Colon (tissue), 2 donors: ENCODE measurements around the gene UBE3D.

Experiments
- FAIRE-seq: peaks from 2 replicates; lab custom pipeline; 2012; peaks lifted over from hg19 to GRCh38; lab: Jason Lieb, UNC
- donor health status: control.
- donor health status: control.

Gene UBE3D

DNA sequence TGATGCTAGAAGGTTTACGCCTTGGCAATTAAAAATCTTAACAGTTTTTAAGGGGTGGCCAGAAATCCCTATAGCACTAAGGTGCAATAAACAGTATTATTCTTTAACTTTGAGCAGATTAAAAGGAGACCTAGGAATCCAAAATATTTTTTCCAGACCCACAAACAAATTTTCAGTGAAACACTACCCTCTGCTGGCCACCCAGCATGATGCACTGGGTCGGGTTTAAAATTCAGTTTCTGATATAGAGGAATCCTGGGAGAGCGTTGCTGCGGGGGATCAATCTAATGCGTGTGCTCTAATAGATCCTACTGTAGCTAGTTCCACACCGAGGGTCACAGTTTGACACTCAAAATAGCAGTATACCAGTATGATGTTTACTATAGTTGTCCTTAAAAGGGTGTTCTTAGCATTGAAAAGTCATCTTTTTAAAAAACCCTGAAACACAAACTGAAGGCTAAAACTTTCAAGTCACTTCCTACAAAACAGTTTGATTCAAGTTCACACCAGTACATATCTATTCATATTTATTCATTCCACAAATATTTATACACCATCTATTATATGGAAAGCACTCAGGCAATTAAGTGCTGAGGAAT lies 10.2 kb downstream of the UBE3D start:
- FAIRE-seq: no peak

DNA sequence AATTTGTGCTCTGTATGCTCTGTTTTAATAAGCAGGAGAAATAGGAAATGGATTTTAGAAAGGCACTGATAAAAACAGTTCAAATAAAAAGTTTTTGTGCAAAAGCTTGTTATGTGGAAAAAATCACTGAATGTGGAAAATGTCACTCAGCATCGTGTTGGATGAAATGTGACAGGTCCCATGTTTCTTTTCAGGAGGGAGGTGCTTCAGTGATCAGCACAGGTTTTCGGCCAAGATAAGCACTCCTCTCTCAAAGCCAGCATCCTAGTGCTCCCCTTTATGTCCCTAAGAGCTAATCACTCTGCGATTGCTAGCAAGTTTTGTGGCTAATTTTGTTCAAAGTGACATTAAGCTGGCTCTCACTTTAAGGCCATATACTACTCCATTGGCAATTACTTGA lies 12.0 kb downstream of the UBE3D start:
- FAIRE-seq: no peak

DNA sequence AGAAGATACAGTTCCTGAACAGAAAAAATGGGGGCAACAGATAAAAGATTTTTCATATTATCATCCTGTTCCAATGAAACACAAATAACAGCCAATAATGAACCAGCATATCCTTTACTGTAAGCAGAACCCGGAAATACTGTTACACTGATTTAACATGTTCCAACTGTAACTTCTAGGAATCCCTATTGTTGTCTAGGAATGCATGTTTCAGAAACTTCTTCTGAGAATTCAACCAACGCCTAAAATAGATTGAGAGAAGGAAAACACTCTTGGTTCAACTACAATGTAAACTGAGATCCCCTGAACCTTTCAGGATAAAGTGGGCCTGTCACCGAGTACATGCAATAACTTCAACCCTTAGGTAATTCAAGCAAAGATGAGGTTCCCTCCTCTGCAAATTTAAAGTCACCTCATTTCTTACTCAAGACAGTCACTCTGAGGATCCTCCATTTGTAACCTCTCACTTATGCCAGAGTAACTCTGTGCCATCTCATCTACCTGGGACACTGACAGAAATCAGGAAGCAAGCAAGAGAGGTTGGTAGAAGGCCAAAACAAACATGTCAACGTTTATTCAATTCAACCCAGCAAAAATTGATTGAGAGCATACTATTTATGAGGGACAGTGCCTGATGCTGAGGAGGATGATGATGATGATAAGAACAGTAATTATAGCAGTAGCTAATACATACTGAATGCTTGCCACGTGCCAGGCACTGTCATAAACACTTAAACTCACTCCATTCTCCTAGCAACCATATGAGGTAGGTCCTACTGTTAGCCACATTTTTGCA lies 14.1 kb downstream of the UBE3D start:
- FAIRE-seq: no peak

DNA sequence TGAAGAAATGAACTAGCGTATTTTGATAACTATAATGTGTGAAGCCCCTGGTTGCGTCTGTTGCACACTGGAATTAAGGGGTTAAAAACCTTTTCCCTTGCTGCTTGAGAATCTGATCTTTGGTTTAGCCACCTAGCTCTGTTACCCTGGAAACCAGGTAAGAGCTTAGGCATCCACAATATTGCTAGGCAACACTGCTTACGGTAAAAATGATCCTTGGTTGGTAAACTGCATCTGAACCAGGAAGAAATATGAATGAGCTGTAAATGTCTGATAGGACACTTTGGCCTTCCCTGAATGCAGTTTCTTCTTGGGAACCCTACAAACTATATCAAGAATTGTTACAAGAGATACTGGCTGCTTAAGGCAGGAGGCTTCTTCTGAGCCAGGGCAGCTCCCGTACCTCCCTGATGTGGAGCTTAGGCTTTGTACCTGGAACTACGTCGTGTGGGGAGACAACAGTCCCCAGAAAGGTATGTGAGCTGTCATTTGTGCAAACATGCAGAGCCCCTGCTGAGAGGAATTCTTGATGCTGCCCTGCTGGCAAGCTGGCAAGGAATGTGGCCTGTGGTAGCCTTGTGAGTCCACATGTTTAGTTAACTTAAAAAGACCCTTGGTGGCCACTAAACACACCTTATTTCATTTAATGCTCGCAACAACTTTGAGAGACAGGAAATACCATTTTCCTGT lies 18.4 kb downstream of the UBE3D start:
- no peak for FAIRE-seq

DNA sequence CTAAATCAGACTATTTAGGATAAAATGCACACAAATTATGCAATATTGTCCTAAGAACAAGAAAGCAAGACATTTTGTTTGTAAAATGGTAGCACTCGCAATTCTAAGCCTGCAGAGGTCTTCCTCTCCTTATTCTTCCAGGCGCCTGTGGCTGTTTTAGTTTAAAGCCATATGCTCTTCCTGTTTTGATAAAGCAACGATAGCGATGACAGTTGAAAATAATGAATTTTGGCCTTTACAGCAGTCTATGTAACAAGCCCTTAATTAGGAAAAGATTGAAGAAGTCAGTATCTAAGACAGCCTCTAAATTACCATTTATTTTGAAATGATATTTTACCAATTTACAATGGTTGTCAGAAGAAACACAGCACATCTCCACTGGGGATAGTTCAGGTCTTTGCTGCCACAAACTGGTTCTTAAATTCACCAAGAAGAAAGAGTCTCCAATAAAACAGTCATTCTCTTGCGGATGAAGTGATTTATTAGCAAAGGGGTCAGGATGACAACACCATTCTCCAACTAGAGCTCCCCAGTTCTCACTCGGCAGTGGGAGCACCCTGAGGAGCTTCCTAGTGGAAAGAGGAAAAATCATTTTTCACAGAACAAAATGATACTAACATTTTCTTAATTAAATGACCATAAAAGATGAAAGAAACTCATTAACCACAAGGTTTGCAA lies 21.4 kb downstream of the UBE3D start:
- no peak for FAIRE-seq

DNA sequence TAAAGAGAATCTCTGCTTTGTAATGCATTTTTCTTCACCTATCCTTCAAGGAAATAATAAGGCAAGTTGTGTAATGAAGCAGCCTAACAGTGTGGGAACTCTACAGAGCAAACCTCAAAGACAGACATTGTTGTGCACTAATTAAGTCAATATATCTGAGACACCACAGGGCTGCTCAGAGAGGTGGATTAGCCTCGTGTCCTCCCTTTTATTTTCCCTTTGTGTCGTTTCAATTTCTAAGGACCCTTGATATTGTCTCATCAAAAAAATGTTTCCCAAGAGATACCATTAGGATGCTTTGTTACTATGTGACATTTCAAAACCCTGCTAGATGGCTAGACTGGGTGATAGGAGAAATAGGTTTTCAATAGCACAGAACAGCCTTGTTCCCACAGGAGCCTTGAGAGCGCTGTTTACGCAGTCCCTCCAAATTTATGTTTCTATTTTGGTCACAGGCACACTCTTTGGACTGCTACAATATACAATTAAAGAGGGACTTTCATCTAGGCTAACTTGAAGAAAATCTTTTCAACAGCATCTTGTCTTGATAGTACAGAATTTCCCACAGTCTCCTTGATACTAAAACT lies 23.1 kb downstream of the UBE3D start:
- no peak for FAIRE-seq

DNA sequence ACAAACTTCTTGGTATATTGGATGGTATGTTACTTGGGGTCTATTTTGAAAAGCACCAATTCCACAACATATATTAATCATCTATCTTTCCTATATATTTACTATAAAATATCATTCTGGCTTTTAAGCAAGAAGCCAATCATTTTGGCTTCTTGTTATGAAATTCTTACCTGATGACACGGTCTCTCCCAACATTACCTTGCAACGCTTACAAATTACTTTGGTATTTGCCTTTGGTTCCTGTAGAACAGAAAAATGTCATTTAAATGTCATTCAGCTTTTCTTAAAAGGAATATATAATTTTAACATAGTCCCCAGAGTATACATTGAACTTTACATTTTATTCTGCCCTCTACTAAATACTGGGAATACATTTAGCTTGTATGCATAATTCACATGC lies 27.4 kb downstream of the UBE3D start:
- FAIRE-seq: no peak

DNA sequence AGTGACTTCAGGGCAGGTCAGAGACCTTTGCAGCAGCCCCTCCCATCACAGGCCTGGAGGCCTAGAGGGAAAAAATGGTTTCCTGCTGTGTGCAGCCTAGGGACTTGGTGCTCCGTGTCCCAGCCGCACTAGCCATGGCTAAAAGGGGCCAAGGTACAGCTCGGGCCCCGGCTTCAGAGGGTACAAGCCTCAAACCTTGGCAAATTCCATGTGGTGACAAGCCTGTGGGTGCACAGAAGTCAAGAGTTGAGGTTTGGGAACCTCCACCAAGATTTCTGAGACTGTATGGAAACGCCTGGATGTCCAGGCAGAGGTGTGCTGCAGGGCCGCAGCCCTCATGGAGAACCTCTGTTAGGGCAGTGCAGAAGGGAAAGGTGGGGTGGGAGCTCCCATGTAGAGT lies 34.0 kb downstream of the UBE3D start:
- no peak for FAIRE-seq

DNA sequence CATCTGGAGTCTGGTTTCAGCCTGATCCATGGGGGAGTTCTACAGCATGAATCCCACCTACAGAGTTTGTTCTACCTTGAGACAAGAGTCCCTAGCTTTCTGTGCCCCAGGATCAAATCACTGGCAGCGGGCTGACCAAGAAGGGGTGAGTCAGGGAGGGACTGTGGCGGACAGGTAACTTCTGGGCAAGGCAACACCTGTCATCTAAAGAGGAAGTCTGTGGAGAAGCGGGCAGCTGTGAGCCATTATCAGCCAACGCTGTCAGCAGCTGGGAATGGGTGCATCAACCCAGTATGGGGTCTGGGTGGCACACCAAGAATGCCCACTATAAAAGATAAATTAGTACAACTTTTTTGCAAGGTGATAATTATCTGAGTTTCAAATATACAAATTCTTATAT lies 45.9 kb downstream of the UBE3D start:
- FAIRE-seq: no peak

DNA sequence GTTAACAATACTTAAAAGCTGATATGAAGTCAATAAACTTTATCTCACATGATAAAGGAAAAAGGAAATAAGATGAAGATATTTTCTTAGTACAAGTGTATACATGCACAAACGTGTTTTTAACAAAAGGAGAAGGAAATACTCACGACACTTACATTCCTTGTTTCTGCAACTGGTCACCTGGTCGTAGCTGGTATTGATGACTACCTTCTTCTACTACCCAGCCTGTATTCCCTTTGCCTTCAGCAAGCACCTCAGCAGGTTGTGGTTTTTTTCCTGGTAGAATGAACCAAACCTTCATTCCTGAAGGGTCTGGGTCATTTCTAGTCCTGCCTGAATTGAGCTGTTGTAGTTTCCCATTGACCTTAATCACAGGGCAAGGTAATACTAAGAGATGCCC lies 54.5 kb downstream of the UBE3D start:
- FAIRE-seq: peak; percentile 45

DNA sequence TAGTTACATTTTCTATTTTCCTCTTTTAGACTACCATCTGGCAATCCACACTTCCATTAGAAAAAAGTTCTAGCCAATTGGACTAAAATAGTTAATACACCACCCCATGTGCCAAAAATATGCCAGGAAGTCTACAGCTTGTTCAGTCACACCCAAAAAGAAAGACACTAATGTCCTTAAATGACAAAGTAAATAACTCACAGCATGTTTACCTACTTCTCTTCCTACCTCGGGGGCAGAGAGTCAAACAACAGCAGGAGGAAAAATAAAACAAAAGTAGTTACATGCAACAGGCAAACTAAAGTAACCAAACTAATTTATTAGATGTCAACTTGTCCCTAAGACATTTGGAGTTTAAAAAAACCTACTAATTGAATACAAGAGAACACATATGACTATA lies 57.0 kb downstream of the UBE3D start:
- FAIRE-seq: no peak

DNA sequence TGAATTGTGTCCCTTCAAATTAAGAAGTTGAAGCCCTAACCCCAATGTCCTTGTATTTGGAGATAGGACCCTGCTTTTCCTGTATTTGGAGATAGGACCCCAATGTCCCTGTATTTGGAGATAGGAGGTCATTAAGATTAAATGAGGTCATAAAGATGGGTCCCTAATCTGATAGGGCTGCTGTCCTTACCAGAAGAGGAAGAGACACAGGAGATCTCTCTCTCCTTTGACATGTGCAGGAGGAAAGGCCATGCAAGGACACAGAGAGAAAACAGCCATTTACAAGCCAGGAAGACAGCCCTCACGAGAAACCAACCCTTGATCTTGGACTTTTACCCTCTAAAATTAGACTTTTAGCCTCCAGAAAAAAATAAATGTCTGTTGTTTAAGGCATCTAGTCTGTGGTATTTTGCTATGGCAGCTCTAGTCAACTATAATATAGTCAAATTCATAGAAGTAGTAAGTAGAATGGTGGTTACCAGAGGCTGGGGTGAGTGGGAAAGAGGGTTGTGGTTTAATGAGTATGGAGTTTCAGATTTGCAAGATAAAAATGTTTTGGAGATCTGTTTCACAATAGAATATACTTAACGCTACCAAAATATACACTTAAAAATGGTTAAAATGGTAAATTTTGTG lies 59.3 kb downstream of the UBE3D start:
- FAIRE-seq: no peak

DNA sequence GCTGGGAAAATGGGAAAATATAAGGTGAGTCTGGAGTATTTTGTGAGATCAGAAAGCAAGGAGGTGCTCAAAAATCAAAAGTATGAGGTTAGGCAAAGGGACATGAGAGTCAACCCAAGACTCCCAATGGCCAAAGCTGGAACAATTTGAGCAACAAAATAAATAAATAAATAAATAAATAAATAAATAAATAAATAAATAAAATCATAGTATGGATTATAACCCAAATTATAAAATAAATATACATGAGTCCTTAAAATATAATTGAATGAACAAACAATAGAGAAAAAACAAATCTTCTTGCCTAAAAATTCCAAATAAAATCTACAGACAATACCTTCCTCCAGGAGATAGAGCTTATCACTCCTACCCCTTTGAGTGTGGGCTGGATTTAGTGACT lies 69.5 kb downstream of the UBE3D start:
- no peak for FAIRE-seq

DNA sequence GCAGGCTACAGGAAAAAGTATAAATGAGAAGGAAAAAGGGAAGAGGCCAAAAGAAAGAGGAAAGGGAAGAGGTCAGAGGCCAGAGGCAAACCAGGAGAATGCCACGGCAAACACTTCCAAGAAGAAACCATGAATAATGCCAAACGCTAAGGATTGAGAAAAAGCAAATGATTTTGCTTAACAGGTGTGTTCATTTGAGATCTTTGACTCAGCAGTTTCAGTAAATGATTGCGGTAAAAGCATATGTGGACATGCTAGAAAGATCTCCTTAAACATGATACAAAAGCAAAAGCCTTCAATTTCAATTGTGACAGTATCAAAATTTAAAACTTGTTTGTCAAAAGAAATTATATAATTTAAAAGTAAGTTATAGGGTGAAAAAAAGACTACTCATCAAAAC lies 70.6 kb downstream of the UBE3D start:
- no peak for FAIRE-seq

DNA sequence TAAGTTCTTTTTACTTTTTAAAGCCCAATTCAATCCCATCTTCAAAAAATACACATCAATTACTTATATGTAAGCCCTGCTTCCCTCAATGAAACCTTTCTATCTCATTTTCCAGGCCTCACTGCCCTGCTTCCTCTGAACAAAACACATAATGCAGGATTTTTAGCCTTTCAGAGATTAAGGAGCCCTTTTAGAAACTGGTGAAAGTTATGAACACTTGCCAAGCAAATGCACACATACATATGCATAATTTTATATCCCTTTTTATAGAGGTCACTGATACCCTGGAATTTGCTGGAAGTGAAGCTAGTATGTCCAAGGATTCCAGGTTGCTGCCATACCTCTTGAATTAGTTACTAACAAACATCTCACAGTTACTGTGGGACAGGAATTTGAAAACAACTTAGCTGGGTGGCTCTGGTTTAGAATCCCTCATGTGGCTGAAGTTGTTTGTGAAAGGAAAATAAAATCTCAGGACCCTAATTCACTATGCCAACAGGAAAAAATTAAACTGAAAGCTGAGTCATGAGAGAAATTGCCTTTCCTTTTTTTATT lies 75.8 kb downstream of the UBE3D start:
- no peak for FAIRE-seq

DNA sequence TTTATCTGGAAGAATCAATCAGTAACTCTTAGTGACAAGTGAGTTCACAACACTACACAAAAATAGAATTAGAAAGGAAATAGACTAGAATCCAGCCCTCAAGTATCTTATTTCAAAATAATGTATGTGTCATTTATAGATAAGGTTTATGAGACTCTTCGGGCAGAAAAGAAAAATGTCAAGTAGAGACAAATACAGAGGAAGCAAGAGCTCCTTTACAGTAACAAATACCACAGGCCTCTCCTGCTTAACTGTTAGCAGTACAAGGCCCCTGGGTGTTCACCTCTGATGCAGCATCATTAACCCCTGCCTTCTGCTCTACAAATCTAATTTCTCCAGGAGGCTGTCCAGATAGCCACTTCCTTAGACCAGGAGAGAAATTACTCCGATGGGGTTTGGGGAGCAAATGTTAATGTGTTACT lies 76.7 kb downstream of the UBE3D start:
- FAIRE-seq: no peak

DNA sequence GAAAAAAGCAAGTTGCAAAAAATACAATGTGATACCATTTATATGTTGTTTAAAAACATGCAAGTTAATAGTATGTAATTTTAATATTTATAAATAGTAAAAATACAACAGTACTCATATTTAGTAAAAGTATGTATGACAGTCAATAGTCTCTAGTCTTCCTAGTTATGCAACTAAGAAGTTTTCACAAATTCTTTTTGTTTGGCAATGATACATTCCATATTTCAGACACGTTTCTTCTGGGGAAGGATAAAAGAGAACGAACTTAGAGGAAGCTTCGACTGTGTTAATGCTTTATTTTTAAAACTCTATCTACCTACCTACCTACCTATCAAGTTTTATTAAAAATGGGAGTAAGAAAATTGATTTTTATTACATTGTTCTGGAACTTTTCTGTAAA lies 77.7 kb downstream of the UBE3D start:
- no peak for FAIRE-seq

DNA sequence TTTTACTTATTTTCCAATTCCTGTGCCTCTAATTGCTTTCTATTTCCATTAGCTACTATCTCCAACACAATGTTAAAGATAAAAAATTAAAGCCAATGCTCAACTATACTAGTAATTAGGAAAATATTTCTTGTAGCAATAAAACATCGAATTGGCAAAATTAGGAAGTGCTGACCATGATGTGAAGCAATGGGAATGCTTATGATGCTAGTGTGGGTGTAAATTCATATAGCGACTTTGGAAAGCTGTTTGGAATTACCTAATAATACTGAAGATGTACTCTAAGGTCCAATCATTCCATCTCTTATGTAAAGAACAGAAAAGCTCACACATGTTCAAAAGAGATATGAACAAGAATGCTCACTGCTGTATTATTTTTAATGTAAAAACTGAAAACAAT lies 78.2 kb downstream of the UBE3D start:
- FAIRE-seq: no peak

DNA sequence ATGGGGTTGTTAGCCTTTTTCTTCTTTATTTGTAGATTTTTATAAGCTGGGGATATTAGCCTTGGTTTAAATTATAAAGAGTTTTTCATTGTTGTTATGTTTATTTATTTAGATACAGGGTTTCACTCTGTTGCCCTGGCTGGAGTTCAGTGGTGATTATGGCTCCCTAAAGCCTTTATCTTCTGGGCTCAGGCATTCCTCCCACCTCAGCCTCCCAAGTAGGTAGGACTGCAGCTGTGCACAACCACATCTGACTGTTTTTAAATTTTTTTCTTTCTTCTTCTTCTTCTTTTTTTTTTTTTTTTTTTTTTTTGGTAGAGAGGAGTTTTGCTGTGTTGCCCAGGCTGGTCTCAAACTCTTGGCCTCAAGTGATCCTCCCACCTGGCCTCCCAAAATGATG lies 80.9 kb downstream of the UBE3D start:
- no peak for FAIRE-seq

DNA sequence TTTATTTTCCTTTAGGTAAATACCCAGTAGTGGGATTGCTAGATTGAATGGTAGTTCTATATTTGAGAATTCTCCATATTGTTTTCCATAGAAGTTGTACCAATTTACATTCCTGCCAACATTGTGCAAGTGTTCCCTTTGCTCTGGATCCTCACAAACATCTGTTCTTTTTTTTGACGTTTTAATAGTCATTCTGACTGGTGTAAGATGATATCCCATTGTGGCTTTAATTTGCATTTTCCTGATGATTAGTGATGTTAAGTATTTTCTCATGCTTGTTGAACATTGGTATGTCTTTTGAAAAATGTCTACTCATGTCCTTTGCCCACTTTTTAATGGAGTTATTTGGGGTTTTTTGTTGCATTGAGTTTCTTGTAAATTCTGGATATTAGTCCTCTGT lies 85.6 kb downstream of the UBE3D start:
- FAIRE-seq: no peak

DNA sequence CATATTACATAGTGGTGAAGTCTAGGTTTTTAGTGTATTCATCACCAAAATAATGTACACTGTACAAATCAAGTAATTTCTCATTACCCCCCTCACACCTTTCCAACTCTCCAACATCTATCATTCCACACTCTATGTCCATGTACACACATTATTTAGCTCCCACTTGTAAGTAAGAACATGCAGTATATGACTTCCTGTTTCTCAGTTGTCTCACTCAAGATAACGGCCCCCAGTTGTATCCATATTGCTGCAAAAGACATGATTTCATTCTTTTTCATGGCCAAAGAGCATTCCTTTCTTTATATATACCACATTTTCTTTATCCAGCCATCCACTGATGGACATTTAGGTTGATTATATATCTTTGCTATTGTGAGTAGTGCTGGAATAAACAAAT lies 86.0 kb downstream of the UBE3D start:
- no peak for FAIRE-seq
